Forelimb muscle (tissue), 1 donor: ENCODE measurements around the gene SERINC2. TPM values are rescaled to one million over a fixed set of nuclear protein-coding genes. Genes with fewer than 3 reads are reported as not detected.

Experiments used
- DNase-seq: peaks from one replicate; pipeline ENCODE4 v3.0.0-alpha.2; 2013; ENCODE audit warnings: low read depth
- polyA plus RNA-seq: library from polyadenylated mRNA; unstranded; fragments of 120-200 nt; gene quantifications from one replicate; pipeline ENCODE4 v1.2.1, GENCODE V29; 2013; ENCODE audit not compliant: insufficient read length

SERINC2 gene
- polyA plus RNA-seq, 1 donor, result 35.3 TPM

- DNase-seq, result no peak
Measured at GRCh38 chr1:31434101-31434871, 21.3 kb downstream of the SERINC2 start.

GRCh38 chr1:31434979-31435378 is 22.0 kb downstream of the SERINC2 start:
- DNase-seq, result no peak

GRCh38 chr1:31435471-31436409 is 22.7 kb downstream of the SERINC2 start:
- no peak for DNase-seq

GRCh38 chr1:31436596-31437432 is 23.8 kb downstream of the SERINC2 start:
- no peak for DNase-seq

- DNase-seq, result no peak
Measured at GRCh38 chr1:31437433-31438037, 24.5 kb downstream of the SERINC2 start.

- no peak for DNase-seq
Measured at GRCh38 chr1:31439276-31439675, 26.3 kb downstream of the SERINC2 start.

GRCh38 chr1:31441073-31441472 is 28.1 kb downstream of the SERINC2 start:
- no peak for DNase-seq

GRCh38 chr1:31441558-31441957 is 28.5 kb downstream of the SERINC2 start:
- no peak for DNase-seq

- DNase-seq, result no peak
Measured at GRCh38 chr1:31441970-31442647, 29.1 kb downstream of the SERINC2 start.

- DNase-seq, result no peak
Measured at GRCh38 chr1:31442648-31442994, 29.6 kb downstream of the SERINC2 start.

GRCh38 chr1:31443673-31444072 is 30.7 kb downstream of the SERINC2 start:
- no peak for DNase-seq

GRCh38 chr1:31444725-31445448 is 31.9 kb downstream of the SERINC2 start:
- DNase-seq, result no peak

GRCh38 chr1:31445951-31446350 is 32.9 kb downstream of the SERINC2 start:
- no peak for DNase-seq

GRCh38 chr1:31447210-31447609 is 34.2 kb downstream of the SERINC2 start:
- DNase-seq, result no peak

GRCh38 chr1:31453384-31454079 is 40.5 kb downstream of the SERINC2 start:
- DNase-seq, result no peak

- no peak for DNase-seq
Measured at GRCh38 chr1:31458287-31458896, 45.4 kb downstream of the SERINC2 start.

GRCh38 chr1:31460027-31460426 is 47.0 kb downstream of the SERINC2 start:
- no peak for DNase-seq

GRCh38 chr1:31467005-31467674 is 54.1 kb downstream of the SERINC2 start:
- no peak for DNase-seq
